GM19463 (cell line): Measurements from ENCODE around the gene FNDC10.

Experiments used
- ATAC-seq: cut with Tn5 transposase; IDR thresholded peaks from one replicate; pipeline ENCODE4 v1.9.1; 2021; ENCODE audit warnings: mild to moderate bottlenecking, moderate library complexity; ENCODE audit not compliant: unreplicated experiment

Gene FNDC10

DNA sequence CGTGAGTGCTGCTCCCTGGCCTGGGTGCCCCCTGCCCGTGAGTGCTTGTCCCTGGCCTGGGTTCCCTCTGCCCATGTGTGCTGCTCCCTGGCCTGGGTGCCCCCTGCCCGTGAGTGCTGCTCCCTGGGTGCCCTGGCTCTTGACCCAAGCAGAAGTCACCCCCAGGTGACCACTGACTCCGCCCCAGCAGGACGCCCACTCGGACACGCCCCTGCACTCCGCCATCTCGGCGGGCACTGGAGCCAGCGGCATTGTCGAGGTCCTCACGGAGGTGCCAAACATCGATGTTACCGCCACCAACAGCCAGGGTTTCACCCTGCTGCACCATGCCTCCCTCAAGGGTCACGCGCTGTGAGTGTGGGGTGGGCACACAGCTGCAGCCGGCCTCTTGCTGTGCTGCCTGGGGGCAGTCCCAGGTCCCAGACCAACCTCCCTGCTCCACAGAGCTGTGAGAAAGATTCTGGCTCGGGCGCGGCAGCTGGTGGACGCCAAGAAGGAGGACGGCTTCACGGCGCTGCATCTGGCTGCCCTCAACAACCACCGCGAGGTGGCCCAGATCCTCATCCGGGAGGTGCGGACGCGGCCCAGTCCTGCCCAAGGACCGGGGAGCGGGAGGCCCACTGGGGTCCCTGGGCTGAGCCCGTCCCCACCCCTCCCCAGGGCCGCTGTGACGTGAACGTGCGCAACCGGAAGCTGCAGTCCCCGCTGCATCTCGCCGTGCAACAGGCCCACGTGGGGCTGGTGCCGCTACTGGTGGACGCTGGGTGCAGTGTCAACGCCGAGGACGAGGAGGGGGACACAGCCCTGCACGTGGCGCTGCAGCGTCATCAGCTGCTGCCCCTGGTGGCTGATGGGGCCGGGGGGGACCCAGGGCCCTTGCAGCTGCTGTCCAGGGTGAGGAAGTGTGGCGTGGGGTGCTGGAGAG lies 28.2 kb upstream of the FNDC10 start:
- no peak for ATAC-seq

- ATAC-seq: no peak
Measured at GRCh38 chr1:1627261-1627828, 27.4 kb upstream of the FNDC10 start.

DNA sequence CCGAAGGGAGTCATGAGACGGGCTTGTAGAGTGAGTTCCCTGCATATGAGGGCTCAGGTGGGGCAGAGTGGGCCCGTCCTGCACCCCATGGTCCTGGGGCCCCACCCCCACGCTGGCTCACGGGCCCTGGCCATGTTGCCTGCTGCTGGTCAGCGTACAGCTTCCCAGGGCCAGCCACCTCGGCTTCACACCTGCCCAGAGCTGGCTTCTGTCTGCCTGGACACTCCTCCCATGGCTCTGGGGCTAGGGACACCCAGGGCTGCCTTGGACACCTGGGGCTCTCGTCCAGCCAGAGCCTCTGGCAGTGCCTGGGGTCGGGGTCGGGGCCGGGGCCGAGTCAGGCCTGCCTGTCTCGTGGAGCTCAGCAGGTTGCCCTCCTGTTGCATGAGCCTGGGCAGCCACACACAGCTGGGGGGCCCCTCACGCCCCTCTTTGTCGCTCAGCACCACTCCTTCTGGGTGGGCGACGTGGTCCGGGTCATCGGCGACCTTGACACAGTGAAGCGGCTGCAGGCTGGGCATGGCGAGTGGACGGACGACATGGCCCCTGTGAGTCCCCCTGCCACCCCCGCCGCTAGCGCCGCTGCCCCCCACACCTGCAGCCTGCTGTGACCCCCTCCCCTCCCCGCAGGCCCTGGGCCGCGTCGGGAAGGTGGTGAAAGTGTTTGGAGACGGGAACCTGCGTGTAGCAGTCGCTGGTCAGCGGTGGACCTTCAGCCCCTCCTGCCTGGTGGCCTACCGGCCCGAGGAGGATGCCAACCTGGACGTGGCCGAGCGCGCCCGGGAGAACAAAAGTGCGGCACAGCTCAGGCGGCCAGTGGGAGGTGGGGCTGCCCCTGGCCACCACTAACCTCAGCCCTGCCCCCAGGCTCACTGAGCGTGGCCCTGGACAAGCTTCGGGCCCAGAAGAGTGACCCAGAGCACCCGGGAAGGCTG lies 26.5 kb upstream of the FNDC10 start:
- ATAC-seq: no peak

DNA sequence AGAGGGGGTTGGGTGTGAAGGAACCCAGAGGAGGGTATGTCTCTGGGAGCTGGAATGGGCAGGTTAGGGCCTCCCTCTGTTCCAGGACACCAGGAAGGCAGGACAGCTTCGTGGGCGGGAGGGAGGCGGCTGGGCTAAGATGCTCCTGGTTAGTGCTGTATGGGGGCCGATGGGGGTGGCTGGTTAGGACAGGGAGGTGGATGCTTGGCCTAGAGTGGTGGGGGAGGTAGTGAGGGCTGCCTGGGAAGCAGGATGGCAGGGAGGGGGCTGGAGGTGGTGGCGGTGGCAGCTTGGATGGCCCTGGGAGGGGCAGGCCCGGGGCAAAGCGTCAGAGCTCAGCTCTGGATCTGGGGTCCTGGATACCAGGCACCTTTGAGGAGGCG lies 25.9 kb upstream of the FNDC10 start:
- ATAC-seq: no peak

GRCh38 chr1:1625404-1625775 lies 25.5 kb upstream of the FNDC10 start:
- ATAC-seq: no peak

- no peak for ATAC-seq
Measured at GRCh38 chr1:1624443-1625403, 24.8 kb upstream of the FNDC10 start.

- no peak for ATAC-seq
Measured at GRCh38 chr1:1623631-1624442, 23.9 kb upstream of the FNDC10 start.

DNA sequence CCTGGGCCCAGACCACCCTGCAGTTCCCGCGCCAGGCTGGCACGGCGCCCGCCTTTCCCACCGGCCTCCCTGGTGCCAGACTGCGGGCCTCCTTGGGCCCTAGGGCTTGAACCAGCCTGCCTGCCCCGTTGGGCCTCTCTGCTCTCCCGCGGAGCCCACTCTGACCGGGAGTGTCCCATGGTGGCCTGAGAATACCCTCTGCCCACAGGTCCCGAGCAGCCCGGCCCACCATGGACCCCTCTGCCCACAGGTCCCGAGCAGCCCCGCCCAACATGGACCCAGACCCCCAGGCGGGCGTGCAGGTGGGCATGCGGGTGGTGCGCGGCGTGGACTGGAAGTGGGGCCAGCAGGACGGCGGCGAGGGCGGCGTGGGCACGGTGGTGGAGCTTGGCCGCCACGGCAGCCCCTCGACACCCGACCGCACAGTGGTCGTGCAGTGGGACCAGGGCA lies 23.3 kb upstream of the FNDC10 start:
- ATAC-seq: no peak

- ATAC-seq: no peak
Measured at GRCh38 chr1:1622788-1623094, 22.8 kb upstream of the FNDC10 start.

GRCh38 chr1:1622010-1622787 lies 22.3 kb upstream of the FNDC10 start:
- no peak for ATAC-seq

DNA sequence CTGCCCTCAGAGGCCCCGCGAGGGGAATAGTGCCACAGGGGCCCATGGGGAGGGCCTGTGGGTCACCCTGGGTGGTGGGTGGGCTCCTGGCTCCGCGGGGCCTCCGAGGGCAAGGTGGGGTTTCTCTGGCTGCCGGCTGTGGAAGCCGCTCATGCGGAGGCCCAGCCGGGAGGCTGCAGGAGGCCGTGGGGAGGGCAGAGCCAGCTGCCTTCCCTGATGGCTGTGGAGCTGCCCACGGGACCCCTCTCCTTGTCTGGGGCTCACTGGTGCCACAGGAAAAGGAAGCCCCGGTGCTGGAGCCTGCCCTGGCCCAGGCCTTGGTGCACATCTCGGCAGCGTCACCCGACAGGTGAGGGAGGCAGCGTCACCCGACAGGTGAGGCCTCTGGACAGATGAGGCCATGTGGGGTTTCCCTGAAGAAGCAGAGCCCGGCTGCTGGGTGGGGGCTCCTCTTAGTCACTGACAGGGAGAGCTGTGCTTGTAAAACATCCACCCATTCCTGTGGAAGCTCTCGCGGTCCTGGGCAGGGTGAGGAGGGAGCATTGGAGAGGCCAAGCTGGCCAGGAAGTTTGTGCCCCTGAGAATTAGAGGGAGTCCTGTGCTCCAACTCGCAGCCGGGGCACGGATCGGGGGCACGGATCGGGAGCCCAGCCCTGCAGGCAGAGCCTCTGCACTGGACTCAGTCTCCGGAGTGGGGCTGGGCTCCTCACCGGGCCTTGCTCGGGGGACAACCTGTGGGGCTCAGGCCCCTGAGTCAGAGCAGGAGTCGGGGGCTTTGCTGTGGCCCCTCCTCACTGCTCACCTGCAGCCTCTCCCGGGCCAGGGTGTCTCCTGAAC lies 21.5 kb upstream of the FNDC10 start:
- no peak for ATAC-seq

DNA sequence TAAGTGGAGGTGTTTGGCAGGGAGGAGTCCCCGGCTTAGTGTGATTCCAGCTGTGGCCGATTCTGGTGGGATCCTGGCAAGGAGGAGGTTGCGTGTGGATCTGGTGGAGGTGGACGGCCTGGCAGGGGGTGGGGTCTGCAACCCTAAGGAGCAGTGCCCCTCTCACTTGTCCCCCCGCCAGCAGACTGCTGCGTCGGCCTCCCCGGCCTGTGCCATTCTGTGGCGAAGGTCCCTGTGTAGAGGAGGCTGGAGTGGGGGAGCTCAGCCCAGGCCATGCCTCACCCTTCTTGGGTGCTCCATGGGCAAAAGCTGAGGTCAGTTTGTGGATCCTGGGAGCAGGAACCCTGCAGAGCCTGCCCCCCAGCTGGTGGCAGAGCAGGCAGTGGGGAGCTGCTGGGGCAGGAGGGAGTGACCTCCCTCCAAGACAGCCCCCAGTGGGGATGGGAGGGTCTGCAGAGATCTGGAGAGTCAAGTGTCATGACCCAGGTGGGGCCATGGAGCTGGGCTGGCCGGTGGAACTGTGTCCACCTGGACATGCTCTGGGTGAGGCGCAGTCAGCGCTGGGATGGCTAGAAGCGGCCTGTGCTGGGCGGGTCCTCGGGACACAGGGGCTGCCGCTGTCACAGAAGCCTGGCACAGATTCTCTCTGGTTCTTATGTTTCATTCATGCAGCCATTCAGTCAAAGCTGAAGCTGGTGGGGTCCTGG lies 20.7 kb upstream of the FNDC10 start:
- no peak for ATAC-seq

GRCh38 chr1:1619917-1620361 lies 20.0 kb upstream of the FNDC10 start:
- no peak for ATAC-seq

DNA sequence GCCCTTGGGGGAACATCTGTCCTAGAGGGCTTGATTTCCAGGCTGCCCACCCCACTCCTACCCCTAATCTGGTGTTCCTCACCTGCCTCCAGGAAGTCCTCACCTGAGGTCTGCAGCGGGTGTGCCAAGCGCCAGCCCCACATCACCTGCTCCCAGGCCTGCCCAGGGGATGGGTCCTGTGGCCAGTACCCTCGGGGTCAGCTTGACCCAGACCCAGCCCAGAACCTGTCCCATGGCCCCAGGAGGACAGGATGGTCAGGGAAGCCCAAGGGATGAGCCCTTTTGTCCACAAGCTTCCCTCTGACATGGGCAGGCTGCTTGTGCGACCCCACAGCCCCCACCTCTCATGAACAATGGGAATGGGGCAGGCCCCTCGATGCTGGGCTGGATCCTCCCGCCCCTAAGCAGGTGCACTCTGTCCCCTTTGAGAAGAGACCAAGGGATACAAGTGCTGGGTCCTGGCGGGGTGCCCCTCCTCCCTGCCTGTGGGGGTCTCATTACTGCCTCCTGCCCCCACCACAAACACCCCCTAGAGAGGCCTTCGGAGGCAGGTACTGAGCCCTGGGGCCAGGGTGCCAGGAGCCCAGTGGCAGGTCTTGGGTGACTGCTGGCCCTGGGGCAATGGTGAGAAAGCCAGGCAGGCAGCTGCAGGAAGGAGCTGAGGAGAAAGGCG lies 18.6 kb upstream of the FNDC10 start:
- ATAC-seq: no peak

DNA sequence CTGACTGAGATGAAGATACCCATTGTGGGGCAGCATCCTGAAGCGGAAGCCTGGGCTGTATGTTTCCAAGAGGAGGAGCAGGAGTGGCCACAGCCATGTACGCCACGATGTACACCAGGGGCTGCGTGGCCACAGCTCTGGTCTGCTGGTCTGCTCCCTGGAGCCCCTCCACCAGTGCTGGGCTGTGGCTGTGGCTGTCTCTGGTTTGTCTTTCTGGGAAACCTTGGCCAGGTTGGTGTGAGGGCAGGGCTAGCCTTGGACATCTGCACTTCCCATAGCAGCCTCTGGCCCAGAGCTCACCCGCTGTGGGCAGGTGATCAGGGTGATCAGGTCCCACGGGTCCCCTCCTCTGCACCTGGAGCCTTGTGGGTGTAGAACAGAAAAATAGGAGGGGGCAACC lies 18.0 kb upstream of the FNDC10 start:
- ATAC-seq: no peak

DNA sequence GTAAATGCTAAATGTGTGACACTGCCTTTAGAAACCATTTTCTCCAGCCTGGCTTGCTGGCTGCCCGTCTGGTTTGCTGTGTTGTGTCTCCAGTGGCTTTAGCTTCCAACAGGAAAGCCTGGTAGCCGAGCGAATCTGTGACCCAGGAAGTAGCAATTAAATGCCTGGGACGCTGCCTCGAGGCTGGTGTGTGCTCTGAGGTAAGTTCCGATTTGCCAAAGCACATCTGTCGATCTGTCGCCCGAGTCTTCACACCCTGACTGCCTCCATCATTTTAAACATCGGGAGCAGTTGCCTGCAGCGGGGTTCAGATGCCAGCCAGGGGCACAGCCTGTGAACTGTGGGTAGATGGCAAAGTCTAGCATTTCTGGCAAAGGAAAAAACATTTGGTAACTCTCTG lies 17.6 kb upstream of the FNDC10 start:
- ATAC-seq: no peak

DNA sequence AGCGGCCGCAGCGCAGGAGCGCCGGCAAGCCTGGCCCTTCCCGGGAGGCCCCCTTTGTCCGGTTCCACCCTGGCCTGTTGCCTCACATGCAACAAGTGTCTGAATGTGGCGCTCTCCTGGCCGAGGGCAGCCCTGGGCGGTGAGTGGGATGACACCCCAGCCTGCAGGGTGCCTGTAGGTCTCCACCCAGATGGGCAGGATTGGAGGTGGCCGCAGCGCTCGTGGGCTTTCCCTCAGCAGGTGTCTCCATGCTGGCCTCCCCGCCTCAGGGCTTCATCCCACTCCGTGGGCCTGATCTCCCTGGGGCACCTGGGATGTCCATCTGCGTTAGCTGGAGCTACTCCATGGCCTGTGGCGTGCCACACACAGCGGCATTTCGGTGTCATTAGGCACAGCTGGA lies 16.9 kb upstream of the FNDC10 start:
- ATAC-seq: no peak
